NCI-H2029 treated with DMSO at 0.1 percent for 48 hours (cell line): ENCODE measurements around the gene MGMT.

ENCODE experiments used
- DNase-seq: peaks from one replicate; lab custom pipeline; 2025; lab: John Stamatoyannopoulos, UW

MGMT gene

DNA sequence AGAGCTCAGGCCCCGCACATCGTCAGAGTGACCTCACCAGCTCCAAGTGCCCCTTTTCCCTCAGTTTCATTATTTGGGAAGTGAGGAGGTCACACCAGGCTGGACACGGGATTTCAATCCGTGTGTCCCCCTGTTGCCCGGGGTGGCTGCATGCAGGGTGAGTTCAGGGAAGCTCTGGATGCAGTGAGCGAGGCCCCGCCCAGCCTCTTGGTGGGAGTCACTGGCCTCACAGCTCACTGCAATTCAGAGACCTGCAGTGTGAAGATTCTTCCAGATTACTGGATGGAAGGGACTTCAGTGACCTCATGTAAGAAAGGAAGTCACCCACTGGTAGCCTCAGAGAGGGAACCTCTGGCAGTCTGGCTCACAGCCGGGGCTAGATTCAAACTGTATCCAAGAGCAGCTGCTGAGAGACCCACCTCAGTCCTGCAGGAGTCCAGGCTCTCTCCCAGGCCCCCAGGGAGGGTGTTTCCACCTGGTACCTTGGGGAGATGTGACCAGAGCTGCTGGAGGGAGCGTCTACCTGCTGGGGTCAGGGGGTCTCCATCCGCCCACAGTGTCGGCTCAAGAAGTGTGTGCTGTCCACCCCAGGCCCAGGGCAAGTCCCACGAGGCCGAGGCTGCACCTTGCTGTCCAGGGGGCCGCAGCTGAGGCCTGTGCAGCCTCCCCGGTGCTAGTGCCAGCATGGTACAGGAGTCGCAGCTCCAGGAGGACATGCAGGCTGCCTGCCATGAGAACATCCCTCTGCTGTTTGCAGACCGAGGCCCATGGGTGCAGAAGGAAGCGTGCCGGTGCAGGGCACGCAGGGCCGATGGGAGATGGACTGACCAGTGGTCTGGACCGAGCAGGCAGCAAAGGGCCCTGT, 54.4 kb downstream of the MGMT start:
- DNase-seq: no peak

GRCh38 chr10:129522041-129522585, 55.1 kb downstream of the MGMT start:
- no peak for DNase-seq

GRCh38 chr10:129523031-129523722, 56.1 kb downstream of the MGMT start:
- no peak for DNase-seq

- DNase-seq: no peak
Observed at GRCh38 chr10:129523723-129524316, 56.8 kb downstream of the MGMT start.

- no peak for DNase-seq
Observed at GRCh38 chr10:129524936-129525335, 57.9 kb downstream of the MGMT start.

DNA sequence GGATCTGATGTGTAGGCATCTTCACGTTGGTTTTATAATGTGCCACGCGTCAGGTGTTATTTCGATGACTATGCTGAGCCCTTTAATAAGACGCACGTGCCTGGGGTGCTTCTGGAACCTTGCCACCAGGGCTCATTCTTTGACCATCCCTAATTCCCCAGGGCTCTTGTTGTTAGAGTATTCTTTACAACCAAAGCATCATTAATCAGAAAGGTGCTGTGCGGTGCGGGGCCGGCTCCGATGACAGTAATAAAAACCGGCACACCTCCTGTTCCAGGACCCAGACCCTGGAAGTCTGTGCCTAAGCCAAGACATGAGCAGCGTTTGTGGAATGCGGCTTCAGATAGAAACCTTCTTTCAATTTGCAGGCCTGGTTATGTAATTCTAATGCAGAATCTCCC, 58.4 kb downstream of the MGMT start:
- DNase-seq: no peak

GRCh38 chr10:129526943-129527342, 59.9 kb downstream of the MGMT start:
- no peak for DNase-seq

GRCh38 chr10:129528376-129528978, 61.4 kb downstream of the MGMT start:
- DNase-seq: no peak

DNA sequence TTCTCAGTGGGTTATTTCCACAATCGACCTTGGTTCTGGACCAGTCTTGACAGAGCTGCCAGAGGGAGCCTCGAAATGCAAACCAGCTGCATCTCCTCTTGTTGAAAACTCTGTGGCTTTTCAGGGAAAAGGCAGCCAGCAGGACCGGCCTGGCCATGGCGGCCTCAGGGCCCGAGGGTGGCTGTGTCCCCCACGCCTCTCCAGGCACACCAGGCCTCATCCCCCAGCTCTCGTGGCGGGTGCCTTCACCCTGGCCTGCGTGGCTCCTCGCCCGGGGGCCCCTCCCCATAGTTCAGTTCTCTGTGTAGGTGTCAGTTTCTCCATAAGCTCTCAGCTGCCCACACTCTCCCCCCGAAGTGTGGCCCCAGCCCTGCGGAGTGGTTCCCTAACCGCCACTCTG, 63.5 kb downstream of the MGMT start:
- no peak for DNase-seq

DNA sequence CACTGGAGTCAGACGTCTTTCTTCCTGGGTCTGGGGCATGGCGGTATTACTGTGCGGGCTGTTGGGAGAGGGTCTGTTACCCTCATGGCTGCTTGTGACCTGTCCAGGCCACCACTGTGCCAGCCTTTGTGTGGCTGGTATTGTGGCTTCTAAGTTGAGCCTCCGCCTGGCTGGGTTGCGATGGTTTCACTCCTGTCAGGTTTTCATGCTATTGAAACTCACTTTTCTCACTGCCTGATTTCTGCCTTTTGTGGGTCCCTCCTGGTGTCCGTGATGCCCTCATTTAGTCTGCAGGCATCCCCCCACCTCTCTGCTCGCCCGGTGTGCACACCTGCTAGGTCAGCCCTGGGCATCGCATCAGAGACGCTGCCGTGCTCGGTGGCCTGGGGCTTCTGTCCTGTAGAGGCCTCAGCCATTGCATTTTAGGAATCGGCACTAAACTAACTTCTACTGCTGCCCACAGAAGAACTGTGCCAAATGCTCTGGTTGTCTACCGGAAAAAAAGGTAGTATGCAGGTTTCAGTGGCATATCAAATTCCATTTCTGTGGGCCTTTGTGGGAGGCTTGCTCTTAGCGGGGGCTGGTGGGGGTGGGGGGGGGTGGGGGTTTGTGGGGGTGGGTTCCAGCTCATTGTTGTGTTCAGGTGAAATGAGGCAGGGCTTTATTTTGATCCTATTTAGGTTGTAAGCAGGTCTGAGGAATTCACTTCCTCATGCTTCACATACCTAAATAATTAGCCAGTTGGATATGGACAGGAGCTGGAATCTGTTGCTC, 64.3 kb downstream of the MGMT start:
- no peak for DNase-seq

DNA sequence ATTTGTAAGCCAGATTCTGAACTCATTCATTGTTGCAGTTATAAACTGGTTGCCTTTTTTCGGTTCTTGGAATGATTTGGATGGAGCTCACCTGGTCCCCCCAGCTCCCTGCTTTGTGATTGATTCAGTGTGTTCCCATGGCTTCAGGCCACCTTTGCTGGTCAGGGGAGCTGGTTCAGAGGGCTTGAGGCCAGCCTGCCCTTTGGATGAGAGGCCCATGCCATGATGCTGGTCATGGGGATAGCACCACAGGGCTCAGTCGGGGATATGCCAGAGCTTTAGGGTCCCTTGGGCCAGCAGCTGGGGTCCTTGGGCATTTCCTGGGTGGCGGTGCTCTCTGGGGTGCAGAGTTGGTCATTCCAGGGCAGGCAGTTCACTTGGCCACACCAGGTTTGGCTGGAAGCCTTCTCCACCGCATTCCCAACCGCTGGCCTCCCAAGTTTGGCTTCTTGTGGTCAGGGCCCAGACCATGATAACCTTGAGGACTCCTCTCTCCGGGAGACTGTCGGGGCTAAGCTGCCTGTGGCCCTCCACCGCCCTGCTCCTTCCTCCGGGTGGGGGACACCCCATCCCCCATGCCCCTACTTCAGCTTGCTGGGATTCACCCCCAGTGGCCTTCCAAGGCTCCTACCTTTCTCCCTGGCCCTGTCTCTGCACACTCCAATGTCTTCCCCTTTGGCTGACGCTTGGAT, 65.1 kb downstream of the MGMT start:
- no peak for DNase-seq

GRCh38 chr10:129532838-129533237, 65.8 kb downstream of the MGMT start:
- DNase-seq: no peak

DNA sequence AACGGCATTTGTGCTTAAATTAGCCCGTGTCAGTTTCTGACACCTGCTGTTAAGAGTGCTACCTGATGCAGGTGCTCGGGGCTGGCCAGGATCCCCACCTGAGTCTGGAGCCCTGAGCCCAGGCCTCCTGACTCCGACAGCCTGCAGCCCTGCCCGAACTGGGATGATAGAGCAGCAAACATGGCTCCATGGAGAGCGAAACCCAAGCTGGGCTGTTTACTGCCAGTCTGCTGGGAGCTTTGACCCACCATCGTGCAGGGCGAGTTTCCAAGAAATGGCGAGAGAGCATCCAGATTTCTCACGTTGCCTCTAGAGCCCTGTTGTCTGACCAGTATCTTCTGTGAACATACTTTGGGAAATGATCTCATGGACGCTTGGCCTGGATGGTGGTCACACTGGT, 66.2 kb downstream of the MGMT start:
- DNase-seq: no peak

- DNase-seq: no peak
Observed at GRCh38 chr10:129534826-129535225, 67.8 kb downstream of the MGMT start.

DNA sequence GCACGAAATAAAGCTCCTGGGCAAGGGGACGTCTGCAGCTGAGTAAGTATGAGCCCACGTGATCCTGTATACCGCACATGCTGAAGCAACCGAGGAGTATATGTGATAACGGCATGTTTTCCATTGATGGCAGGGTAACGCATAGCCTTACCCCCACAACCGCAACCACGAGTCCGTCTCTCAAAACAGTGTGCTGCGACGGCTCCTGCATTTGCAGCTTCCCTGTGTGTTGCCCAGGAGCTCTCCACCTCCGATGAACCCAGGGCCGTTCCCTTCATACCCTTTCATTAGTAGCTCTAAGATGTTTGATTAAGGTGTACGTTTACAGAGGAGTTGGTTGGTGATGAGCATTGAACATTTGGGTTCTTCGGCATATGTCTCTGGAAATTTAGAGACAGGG, 69.3 kb downstream of the MGMT start:
- no peak for DNase-seq

- no peak for DNase-seq
Observed at GRCh38 chr10:129537151-129537550, 70.1 kb downstream of the MGMT start.

DNA sequence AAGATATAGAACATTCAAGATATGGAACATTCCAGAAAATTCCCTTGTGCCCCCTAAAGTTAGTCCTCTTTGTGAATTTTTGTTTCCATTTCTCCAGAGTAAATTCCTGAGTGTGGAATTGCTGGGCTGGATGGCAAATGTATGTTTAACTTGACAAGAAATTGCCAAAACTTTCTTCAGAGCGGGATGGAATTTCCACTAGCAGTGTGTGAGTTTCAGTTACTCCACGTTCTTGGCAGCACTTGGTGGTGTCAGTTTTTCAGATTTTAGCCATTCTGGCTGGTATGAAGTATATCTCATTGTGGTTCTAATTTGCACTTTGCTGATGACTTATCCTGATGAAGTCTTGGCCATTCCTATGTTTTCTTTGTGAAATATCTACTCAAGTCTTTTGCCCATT, 71.2 kb downstream of the MGMT start:
- no peak for DNase-seq

GRCh38 chr10:129541200-129541599, 74.2 kb downstream of the MGMT start:
- DNase-seq: no peak

GRCh38 chr10:129541748-129542487, 74.9 kb downstream of the MGMT start:
- no peak for DNase-seq

GRCh38 chr10:129542589-129542988, 75.5 kb downstream of the MGMT start:
- no peak for DNase-seq
